Keratinocyte (primary cell): ENCODE measurements around the gene NKD1. TPM values are rescaled to one million over a fixed set of nuclear protein-coding genes. Genes with fewer than 3 reads are reported as not detected.

ENCODE experiments used
- DNase-seq: peaks from one replicate; pipeline ENCODE4 v3.0.0-alpha.2; 2011; ENCODE audit warnings: low read depth, missing footprints, low spot score
- FAIRE-seq: peaks from 2 replicates; lab custom pipeline; 2011; peaks lifted over from hg19 to GRCh38; lab: Jason Lieb, UNC
- H2AFZ ChIP-seq: 2 replicates; pipeline ENCODE4 v1.6.0; 2012; ENCODE audit warnings: low read length, control low read depth, inconsistent platforms; ENCODE audit not compliant: control insufficient read depth
- H3K27ac ChIP-seq: 2 replicates; pipeline ENCODE4 v1.5.1; 2011; ENCODE audit warnings: low read length; ENCODE audit not compliant: control insufficient read depth, insufficient read depth
- H3K27me3 ChIP-seq: 3 replicates; pipeline ENCODE4 v1.6.0; 2011; ENCODE audit warnings: low read length; ENCODE audit not compliant: control insufficient read depth, insufficient read depth; ENCODE audit errors: extremely low read depth
- H3K36me3 ChIP-seq, 2 experiments: 2 replicates in 1 of 2; 3 replicates in 1 of 2; pipeline ENCODE4 v1.5.1; 2011; ENCODE audit warnings: low read length in 2 of 2, mild to moderate bottlenecking in 1 of 2; ENCODE audit not compliant: control insufficient read depth in 2 of 2, insufficient read depth in 2 of 2; ENCODE audit errors: extremely low read depth in 1 of 2
- H3K4me1 ChIP-seq: 3 replicates; pipeline ENCODE4 v1.5.1; 2011; ENCODE audit warnings: low read length; ENCODE audit not compliant: control insufficient read depth, insufficient read depth; ENCODE audit errors: extremely low read depth
- H3K4me2 ChIP-seq: 3 replicates; pipeline ENCODE4 v1.6.0; 2011; ENCODE audit warnings: low read depth, low read length; ENCODE audit not compliant: control insufficient read depth, insufficient read depth; ENCODE audit errors: extremely low read depth
- H3K4me3 ChIP-seq, 3 experiments: fragments of 200-600 bp in 1 of 3; sonication (generic) in 1 of 3; 2 replicates in 2 of 3; 3 replicates in 1 of 3; pipeline ENCODE4 v1.5.1; 2011 to 2016; ENCODE audit warnings: low read length in 3 of 3, mild to moderate bottlenecking in 3 of 3, control low read depth in 2 of 3, inconsistent platforms in 1 of 3, low read depth in 1 of 3, mixed read lengths in 1 of 3, mixed run types in 1 of 3, moderate library complexity in 1 of 3; ENCODE audit not compliant: control insufficient read depth in 2 of 3, insufficient read depth in 2 of 3; ENCODE audit errors: extremely low read depth in 1 of 3
- H3K79me2 ChIP-seq: 2 replicates; pipeline ENCODE4 v1.6.0; 2012; ENCODE audit warnings: low read length; ENCODE audit not compliant: control insufficient read depth, insufficient read depth
- H3K9ac ChIP-seq: 3 replicates; pipeline ENCODE4 v1.6.0; 2011; ENCODE audit warnings: low read length; ENCODE audit not compliant: control insufficient read depth, insufficient read depth; ENCODE audit errors: extremely low read depth
- H3K9me1 ChIP-seq: 3 replicates; pipeline ENCODE4 v1.6.0; 2011; ENCODE audit warnings: low read length; ENCODE audit not compliant: control insufficient read depth, insufficient read depth; ENCODE audit errors: extremely low read depth
- H3K9me3 ChIP-seq: 2 replicates; pipeline ENCODE4 v1.5.1; 2012; ENCODE audit warnings: low read depth, low read length; ENCODE audit not compliant: control insufficient read depth
- H4K20me1 ChIP-seq: 3 replicates; pipeline ENCODE4 v1.6.0; 2011; ENCODE audit warnings: low read length; ENCODE audit not compliant: control insufficient read depth, insufficient read depth; ENCODE audit errors: extremely low read depth
- EZH2 ChIP-seq: IDR thresholded peaks from one replicate; pipeline ENCODE4 v1.6.1; 2012; ENCODE audit warnings: inconsistent platforms, mild to moderate bottlenecking, low read length, moderate library complexity
- dilution Hi-C: fragments of 300-500 bp; cut with MboI; formaldehyde crosslinking; loops from one replicate; pipeline ENCODE4 v1.7.0; 2020; ENCODE audit warnings: low sequenced_read_pairs; ENCODE audit not compliant: extremely low pct_ligation_motif_present
- polyA plus RNA-seq, 5 experiments: library from polyadenylated mRNA; depleted of rRNA in 3 of 5; stranded (reverse) in 3 of 5; stranded (forward) in 1 of 5; unstranded in 1 of 5; fragments of >200 nt; gene quantifications; 1 replicate in 1 of 5; 2 replicates in 3 of 5; 3 replicates in 1 of 5; pipeline versions ENCODE4 v1.2.1 to v1.2.3, GENCODE V29; 2011 to 2012; ENCODE audit warnings: missing spikeins in 2 of 5, low read depth in 1 of 5, low replicate concordance in 1 of 5
- TF ChIP-seq, protein P1 (sequence below), 3 experiments: IDR thresholded peaks in 1 of 3; conservative IDR thresholded peaks in 1 of 3; optimal IDR thresholded peaks in 1 of 3; 2 replicates in 2 of 3; 3 replicates in 1 of 3; pipeline versions ENCODE3 to v1.5.1; 2011; ENCODE audit warnings: low read length in 3 of 3, mild to moderate bottlenecking in 3 of 3, moderate library complexity in 2 of 3, control low read depth in 1 of 3, inconsistent platforms in 1 of 3; ENCODE audit not compliant: insufficient read depth in 2 of 3; ENCODE audit errors: extremely low read depth in 1 of 3

NKD1 gene
- polyA plus RNA-seq, 1 donor (not counting 4 experiments of a cell fraction or from before 2014, with no cell fraction given) = 0.62 TPM

DNA sequence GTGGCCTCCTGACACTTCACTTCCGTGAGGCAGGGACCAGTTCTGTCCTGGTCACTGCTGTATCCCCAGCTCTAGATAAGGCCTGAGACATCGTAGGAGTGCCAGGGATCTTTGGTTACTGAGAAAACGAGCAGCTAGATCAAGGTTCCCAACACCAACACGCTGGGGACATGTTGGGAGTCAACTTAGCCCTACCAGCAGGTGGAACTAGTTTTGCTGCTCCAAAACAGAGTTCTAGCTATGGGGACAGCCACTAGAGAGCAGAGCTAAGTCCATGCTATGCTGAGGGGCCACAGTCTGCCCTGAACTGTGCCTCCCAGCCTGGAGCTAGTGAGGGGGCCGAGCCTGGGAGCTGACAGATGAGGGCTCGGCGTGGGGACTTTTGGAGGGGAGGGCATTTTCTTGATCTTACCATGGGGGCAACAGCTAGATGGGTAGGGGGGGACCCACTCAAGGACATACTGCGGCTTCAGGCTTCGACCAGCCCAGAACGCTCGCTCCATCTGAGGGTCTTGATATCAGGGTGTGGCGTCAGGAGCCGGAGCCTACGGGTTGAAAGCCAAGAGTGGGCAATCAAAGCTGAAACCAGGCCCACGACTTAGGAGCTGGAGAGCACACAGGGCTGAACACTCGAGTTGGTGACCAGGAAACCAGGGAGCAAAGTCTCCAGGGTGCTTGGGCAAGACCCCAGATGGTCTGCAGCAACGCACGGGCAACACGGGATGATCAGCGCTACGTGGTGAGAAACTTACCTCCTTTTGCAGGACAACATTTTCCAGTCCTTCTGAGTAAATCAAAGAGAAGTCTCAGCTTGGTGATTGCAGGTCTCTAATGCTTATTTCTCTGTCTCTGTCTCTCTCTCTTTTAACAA, 119.5 kb downstream of the NKD1 start:
- Histone ChIP-seq H3K4me1 (peaks cover 4% of the 10 kb centered on the region), H3K27ac (no peak overlapping the region), H3K9me1 (no peaks in the 10 kb centered on the region), H3K27me3 (no peaks in the 10 kb centered on the region), H3K36me3 (no peaks in the 10 kb centered on the region), H3K79me2 (no peaks in the 10 kb centered on the region), H3K4me3 (no peak overlapping the region), H3K4me2 (no peak overlapping the region), H4K20me1 (no peaks in the 10 kb centered on the region), H2AFZ (no peak overlapping the region), H3K9me3 (peaks cover 4% of the 10 kb centered on the region), H3K9ac (no peak overlapping the region)
- TF ChIP-seq, protein P1, sequence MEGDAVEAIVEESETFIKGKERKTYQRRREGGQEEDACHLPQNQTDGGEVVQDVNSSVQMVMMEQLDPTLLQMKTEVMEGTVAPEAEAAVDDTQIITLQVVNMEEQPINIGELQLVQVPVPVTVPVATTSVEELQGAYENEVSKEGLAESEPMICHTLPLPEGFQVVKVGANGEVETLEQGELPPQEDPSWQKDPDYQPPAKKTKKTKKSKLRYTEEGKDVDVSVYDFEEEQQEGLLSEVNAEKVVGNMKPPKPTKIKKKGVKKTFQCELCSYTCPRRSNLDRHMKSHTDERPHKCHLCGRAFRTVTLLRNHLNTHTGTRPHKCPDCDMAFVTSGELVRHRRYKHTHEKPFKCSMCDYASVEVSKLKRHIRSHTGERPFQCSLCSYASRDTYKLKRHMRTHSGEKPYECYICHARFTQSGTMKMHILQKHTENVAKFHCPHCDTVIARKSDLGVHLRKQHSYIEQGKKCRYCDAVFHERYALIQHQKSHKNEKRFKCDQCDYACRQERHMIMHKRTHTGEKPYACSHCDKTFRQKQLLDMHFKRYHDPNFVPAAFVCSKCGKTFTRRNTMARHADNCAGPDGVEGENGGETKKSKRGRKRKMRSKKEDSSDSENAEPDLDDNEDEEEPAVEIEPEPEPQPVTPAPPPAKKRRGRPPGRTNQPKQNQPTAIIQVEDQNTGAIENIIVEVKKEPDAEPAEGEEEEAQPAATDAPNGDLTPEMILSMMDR (optimal IDR thresholded peaks at IDR 0.05 in 1 of 3, IDR thresholded peaks at IDR 0.05 in 1 of 3, conservative IDR thresholded peaks at IDR 0.05 in 1 of 3; ENCODE audit: extremely low read depth in 1 of 3, insufficient read depth in 2 of 3, low read length in 3 of 3) = peak in 2 of 3 experiments; percentile 18 to 39
- no peak for TF ChIP-seq EZH2
- FAIRE-seq (no peak), DNase-seq (no peak)
- dilution Hi-C loops = no loop called here

DNA sequence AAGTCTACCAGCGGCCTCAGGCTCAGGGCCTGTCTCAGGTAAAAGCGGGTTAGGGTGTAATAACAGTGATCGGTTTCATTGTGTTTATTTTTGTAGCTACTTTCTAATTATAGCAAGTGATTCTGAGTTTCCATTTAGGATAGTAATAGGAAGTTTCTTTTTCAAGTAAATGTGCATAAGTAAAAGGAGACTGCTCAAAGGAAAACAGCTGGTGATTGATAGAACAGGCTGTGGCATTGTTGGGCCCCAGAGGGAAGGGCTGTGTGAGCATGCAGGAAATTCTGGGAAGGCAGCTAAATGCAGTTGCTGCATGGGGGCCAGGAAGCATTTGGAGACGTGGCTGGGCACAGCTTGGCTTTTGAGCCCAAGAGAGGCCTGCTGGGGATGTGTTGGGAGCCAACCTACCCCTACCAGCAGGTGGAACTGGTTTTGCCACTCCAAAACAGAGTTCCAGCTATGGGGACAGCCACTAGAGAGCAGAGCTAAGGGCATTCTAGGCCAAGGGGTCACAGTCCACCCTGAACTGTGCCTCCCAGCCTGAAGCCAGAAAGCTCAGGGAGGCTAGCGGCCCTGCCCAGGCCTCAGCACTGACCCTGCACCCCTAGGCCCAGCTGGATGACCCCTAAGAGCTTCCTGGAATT, 120.3 kb downstream of the NKD1 start:
- DNase-seq (no peak), FAIRE-seq (no peak)
- Histone ChIP-seq H2AFZ (no peak overlapping the region), H3K36me3 (no peaks in the 10 kb centered on the region), H3K4me1 (peaks cover 4% of the 10 kb centered on the region), H3K4me3 (no peak overlapping the region), H3K9ac (no peak overlapping the region), H3K4me2 (no peak overlapping the region), H4K20me1 (no peaks in the 10 kb centered on the region), H3K27ac (no peak overlapping the region), H3K9me3 (peaks cover 6% of the 10 kb centered on the region), H3K9me1 (no peaks in the 10 kb centered on the region), H3K27me3 (no peaks in the 10 kb centered on the region), H3K79me2 (no peaks in the 10 kb centered on the region)
- dilution Hi-C loops = no loop called here
- no peak for TF ChIP-seq EZH2
- TF ChIP-seq, protein P1 (optimal IDR thresholded peaks at IDR 0.05 in 1 of 3, IDR thresholded peaks at IDR 0.05 in 1 of 3, conservative IDR thresholded peaks at IDR 0.05 in 1 of 3; ENCODE audit: extremely low read depth in 1 of 3, insufficient read depth in 2 of 3, low read length in 3 of 3) = peak in 2 of 3 experiments; percentile 5 to 27
